ENCODE data around the gene GBX1. TPM values are rescaled to one million over a fixed set of nuclear protein-coding genes. Genes with fewer than 3 reads are reported as not detected.
A peak's percentile ranks its signal among the peaks of the same experiment; 100 is the strongest.

Gene GBX1
- total RNA-seq, 1 experiment from 2014 or later: not detected

GRCh38 chr7:151100921-151101320, 66.6 kb downstream of the GBX1 start:
- peak overlapping the region; percentile 74; the same call in 1 of the 2 replicates for H3K27ac Mint-ChIP-seq
- DNase-seq (ENCODE audit: low spot score): no peak
- H3K4me3 Mint-ChIP-seq: no peak overlapping the region
- H3K9me3 Mint-ChIP-seq: no peaks in the 10 kb centered on the region
- no peak for ATAC-seq
- ChIA-PET POLR2A (no interaction called here), CTCF (interaction anchor here (1.2 to 1.9 kb wide), 2 partner anchors 10 to 13 kb away, joined by 3 to 4 read pairs; no protein-coding TSS in a partner anchor)
- TF ChIP-seq ZNF671 (CRISPR knock-in tag; IDR thresholded peaks at IDR 0.05) (no peak), SOX15 (CRISPR knock-in tag; IDR thresholded peaks at IDR 0.05) (no peak), TCF7 (CRISPR knock-in tag; IDR thresholded peaks at IDR 0.05; ENCODE audit: low read depth) (no peak), ZNF425 (CRISPR knock-in tag; conservative IDR thresholded peaks at IDR 0.05) (no peak), ETV6 (CRISPR knock-in tag; IDR thresholded peaks at IDR 0.05) (no peak), E2F4 (CRISPR knock-in tag; IDR thresholded peaks at IDR 0.05; ENCODE audit: borderline replicate concordance, low read depth) (no peak), ZNF317 (CRISPR knock-in tag; IDR thresholded peaks at IDR 0.05; ENCODE audit: borderline replicate concordance, low read depth) (no peak), EMX1 (CRISPR knock-in tag; IDR thresholded peaks at IDR 0.05) (no peak), SMAD3 (CRISPR knock-in tag; IDR thresholded peaks at IDR 0.05; ENCODE audit: borderline replicate concordance) (no peak), RELA (CRISPR knock-in tag; IDR thresholded peaks at IDR 0.05; ENCODE audit: borderline replicate concordance) (no peak), GABPB1 (CRISPR knock-in tag; IDR thresholded peaks at IDR 0.05) (no peak), MYBL2 (CRISPR knock-in tag; IDR thresholded peaks at IDR 0.05) (no peak), ZNF512 (CRISPR knock-in tag; IDR thresholded peaks at IDR 0.05; ENCODE audit: borderline replicate concordance) (no peak), ATF2 (CRISPR knock-in tag; IDR thresholded peaks at IDR 0.05; ENCODE audit: borderline replicate concordance, low read depth) (no peak), ZNF121 (CRISPR knock-in tag; IDR thresholded peaks at IDR 0.05) (no peak), IRF1 (CRISPR knock-in tag; IDR thresholded peaks at IDR 0.05) (no peak), ZNF138 (CRISPR knock-in tag; conservative IDR thresholded peaks at IDR 0.05) (no peak), USF2 (CRISPR knock-in tag; IDR thresholded peaks at IDR 0.05) (no peak), CREB1 (CRISPR knock-in tag; IDR thresholded peaks at IDR 0.05) (no peak), ATF1 (CRISPR knock-in tag; IDR thresholded peaks at IDR 0.05) (no peak)
- peaks cover 46% of the 10 kb centered on the region for H3K4me1 Mint-ChIP-seq
- peaks cover 9% of the 10 kb centered on the region for H3K36me3 Mint-ChIP-seq
- H3K27me3 Mint-ChIP-seq (ENCODE audit: low read depth): no peaks in the 10 kb centered on the region
